GM19452 (cell line): Measurements from ENCODE around the gene PPARA.

Source experiments
- ATAC-seq: cut with Tn5 transposase; IDR thresholded peaks from one replicate; pipeline ENCODE4 v1.9.1; 2021; ENCODE audit not compliant: unreplicated experiment

Gene PPARA

DNA sequence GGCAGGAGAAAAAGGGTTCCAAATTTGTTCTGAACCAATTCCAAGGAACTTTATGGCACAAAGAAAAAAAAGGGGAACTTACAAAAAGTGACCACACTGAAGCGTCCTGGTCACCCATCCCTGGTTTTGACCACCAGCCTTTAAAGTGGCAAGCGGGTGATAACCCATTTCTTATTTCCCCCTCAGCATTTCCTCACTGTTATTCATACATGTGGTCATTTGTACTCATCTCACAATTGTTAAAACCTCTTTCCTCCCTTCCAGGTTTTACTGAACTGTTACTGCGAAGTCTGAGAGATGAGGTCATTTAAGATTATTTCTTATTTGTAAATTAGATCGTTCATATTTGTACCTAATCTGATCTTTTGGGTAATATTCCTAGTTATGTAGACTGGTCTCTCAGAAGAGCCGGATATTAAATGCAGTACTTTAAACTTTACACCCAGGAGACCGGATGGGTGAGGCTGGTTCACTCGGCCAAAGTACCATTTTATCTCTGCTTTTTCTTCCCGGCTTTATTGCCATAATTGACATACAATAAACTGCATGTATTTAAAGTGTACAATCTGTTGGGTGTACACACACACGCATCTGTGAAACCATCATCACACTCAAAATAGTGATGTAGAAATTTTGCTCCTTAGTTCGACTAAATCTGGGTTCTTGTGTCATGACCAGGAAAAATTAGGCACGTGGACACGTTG, 52.7 kb downstream of the PPARA start:
- no peak for ATAC-seq

- no peak for ATAC-seq
Observed at GRCh38 chr22:46203601-46203980, 53.3 kb downstream of the PPARA start.

GRCh38 chr22:46209262-46209661, 58.9 kb downstream of the PPARA start:
- no peak for ATAC-seq

- no peak for ATAC-seq
Observed at GRCh38 chr22:46212195-46212594, 61.9 kb downstream of the PPARA start.

DNA sequence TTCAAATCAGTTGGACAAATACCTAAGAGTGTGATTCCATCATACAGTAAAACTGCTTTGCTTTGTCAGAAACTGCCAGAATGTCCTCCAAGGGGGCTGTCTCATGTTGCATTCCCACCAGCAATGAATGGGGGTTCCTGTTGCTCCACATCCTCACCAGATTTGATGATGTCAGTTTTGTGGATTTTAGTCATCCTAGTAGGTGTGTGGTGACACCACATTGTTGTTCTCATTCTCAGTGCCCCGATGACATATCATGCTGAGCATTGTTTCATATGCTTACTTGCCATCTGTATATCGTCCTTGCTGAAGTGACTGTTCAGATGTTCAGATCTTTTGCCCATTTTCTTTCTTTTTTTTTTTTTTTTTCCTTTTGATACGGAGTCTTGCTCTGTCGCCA, 62.7 kb downstream of the PPARA start:
- no peak for ATAC-seq

- no peak for ATAC-seq
Observed at GRCh38 chr22:46214149-46214548, 63.8 kb downstream of the PPARA start.

DNA sequence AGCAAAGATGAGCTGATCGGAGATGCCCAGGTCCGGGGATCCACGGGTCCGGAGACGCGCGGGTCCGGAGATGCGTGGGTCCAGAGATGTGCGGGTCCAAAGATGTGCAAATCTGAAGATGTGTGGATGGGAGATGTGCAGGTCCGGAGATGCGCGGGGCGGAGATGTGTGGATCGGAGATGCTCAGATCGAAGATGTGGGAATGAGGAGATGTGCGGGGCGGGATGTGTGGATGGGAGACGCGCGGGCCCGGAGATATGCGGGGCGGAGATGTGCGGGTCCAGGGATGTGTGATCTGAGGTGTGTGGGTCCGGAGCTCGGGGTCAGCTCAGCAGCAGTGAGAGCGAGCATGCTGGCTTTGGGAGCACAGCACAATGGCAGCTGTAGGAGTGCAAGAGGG, 64.3 kb downstream of the PPARA start:
- ATAC-seq: no peak

- ATAC-seq: no peak
Observed at GRCh38 chr22:46219636-46220035, 69.3 kb downstream of the PPARA start.

- ATAC-seq: no peak
Observed at GRCh38 chr22:46220921-46221320, 70.6 kb downstream of the PPARA start.

DNA sequence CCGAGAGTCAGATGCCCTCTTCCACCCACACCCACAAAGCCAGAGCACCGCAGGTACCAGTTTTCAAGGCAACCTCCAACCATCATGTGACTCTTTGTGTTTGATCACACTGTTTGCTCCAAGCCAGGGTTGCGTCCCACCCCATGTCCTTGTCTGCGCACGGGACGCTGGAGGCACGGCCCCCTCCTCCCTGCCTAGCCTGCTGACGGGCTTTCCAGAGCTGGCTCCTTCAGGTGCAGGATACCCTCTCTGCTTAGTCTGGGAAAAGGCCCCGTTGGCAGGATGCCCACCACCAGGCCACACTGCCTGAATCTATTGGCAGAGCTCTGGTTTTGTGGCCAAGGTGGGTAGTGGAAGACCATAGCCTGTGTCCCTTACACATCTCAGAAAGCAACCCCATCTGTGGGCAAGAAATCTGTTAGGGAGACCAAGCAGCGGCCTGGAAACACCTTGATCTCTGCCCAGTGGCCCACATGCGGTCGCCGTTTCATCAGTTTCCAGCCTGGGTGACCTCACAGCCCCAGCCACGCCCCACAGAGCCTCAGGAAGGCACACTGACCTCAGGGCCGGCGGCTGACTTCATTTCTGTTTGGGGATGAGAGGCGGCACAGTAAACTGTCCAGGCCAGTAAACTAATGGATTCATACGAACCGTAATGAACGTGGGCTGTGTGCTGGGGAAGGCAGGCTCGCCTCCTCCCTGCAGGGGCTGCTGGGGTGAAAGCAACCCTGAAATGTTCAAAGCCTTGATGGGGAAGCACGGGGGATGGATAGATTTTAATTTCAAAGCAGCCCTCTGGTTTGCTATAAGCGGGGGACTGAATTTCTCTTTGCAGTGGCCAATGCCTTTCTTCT, 73.9 kb downstream of the PPARA start:
- ATAC-seq: no peak

DNA sequence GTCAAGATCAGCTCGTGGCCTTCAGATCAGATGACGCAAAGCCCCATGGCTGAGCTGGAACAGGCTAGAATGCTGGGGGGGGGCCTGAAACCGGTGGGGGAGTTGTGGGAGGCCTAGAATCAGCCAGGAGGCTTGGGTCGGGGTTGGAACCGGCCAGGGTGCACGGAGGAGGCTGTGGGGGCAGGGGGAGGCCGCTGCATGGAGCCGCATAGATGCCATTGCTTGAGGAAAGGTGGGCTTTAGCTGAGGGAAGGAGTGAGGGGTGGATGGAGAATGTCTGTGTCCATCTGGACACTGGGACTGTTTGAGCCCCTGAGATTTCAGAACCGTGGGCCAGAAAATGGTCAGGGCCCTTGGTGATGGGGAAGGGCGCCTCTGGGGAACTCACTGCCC, 74.6 kb downstream of the PPARA start:
- ATAC-seq: no peak

DNA sequence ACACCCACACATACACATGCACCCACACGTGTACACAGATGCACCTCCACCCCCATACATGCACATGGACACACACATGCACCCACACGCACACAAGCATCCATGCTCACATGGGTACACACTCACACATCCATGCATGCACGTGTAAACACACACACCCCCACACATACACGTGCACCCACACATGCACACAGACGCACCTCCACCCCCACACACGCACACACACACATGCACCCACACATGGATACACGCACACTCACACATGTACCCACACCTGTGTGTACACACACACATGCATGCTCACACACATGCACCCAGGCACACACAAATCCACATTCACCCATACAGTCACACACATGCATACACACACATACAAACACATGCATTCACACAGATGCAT, 75.3 kb downstream of the PPARA start:
- no peak for ATAC-seq

DNA sequence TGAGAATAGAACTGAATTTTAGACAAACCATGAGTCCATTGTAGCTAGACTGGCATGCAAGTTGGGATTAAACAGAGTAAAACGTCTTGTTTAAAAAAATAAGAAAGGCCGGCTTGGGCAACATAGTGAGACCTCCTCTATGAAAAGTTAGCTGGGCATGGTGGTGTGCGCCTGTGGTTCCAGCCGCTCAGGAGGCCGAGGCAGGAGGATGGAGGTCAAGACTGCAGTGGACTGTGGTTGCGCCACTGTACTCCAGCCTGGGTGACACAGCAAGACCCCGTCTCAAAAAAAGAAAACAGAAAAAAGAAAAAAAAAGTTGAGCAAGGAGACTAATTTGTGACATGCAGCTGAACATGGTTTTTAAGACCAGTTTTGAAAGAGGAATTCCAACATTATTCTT, 76.3 kb downstream of the PPARA start:
- ATAC-seq: no peak

- ATAC-seq: no peak
Observed at GRCh38 chr22:46229701-46230100, 79.4 kb downstream of the PPARA start.

DNA sequence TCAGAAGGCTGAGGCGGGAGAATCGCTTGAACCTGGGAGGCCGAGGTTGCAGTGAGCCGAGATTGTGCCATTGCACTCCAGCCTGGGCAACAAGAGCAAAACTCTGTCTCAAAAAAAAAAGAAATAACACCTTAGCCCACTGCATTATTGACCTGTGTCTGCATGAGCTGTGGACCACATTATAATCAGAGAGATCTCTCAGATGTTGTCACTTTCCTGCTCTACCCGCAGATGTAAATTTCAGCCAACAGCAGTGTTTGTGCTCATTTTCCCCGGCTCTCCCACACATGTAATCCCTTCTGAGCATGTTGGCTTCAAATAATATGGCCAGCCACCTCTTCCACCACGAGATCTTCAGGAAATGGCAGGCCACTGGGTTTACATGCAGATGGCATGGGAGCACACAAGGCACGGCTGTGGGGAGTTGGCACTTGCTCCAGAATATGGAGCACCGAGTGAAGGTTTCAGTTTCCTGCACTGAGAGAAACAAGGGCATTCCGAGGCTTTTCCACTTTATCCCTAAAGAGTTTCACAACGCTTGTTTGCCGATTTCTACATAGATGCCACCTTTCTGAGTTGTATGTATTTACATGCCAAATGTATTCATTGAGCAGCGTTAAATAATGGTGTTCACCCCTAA, 80.1 kb downstream of the PPARA start:
- no peak for ATAC-seq

DNA sequence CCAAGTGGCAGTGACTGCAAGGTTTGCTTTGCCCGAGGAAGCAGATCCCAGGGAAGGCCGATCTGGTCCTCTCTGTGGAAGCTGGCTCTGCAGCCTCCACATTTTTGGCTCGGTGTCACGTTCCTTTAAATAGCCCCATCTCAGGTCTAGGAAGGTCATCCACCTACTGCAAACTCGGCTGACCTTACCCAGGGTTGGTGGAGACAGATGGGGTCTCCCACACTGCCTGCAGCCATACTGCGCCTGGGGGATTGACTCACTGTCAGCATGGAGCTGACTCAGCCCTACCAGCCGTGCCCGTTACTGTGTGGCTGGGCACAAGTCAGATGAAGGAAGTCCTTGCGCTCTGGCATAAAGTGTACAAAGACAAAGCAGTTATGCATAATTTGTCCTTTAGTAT, 82.9 kb downstream of the PPARA start:
- ATAC-seq: no peak

DNA sequence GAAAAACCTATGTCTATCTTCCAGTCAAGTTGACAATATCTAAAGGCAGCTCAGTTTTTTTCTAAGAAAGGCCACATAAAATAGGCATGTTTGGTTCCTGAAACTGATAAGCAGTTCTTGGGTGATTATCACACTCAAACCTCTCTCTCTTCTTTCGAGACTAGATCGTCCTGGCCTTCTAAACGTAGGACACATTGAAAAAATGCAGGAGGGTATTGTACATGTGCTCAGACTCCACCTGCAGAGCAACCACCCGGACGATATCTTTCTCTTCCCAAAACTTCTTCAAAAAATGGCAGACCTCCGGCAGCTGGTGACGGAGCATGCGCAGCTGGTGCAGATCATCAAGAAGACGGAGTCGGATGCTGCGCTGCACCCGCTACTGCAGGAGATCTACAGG, 84.6 kb downstream of the PPARA start:
- ATAC-seq: no peak

GRCh38 chr22:46237453-46238124, 87.3 kb downstream of the PPARA start:
- no peak for ATAC-seq

GRCh38 chr22:46238541-46238940, 88.2 kb downstream of the PPARA start:
- ATAC-seq: no peak

DNA sequence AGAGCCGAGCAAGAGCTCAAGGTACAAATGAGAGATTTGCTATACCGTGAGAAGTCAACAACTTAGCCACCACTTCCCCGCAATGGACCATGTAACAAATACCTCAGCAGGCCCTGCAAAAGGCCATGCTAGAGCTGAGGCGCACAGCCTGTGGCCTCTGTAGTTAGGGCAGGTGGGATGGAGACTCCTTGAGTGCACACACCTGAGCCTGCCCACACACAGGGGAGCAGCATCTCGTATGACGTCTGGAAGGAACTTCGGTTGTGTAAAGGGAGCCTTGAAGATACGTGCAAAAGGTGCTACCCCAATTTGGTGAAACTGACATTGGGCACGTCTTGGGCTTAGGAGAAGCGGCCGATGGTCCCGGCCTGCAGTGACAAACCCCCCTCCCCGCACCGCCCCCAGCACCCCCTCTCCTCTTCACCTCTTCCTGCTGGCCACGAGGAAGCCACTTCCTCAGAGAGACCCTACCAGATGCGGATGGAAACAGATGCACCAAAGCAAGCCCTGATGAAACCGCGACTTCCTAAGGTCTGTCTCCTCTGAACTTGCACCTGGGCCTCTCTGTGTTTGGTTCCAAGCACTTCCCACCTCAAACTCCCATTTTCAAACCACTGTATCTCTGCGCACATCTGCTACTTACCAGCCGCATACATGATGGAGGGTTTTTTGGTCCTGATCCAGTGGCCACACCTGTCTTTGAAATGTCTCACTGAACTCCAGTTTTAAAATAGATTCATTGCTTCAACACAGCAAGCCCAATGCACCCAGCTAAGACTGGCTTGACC, 89.1 kb downstream of the PPARA start:
- ATAC-seq: no peak

- ATAC-seq: no peak
Observed at GRCh38 chr22:46240073-46240472, 89.7 kb downstream of the PPARA start.
